OCI-LY7 (cell line): Measurements from ENCODE around the gene SUFU. TPM values are rescaled to one million over a fixed set of nuclear protein-coding genes. Genes with fewer than 3 reads are reported as not detected.
A peak's percentile ranks its signal among the peaks of the same experiment; 100 is the strongest.

ENCODE experiments used
- BruUV-seq: library from RNA; stranded (reverse); fragments of 400-500 nt; replicated peaks from 2 replicates; lab custom pipeline; 2021; lab: Mats Ljungman, UMichigan
- CTCF ChIA-PET: fragments of 300-600 bp; sonication (Branson Sonifier 250); formaldehyde crosslinking; loops from one replicate; lab custom pipeline; 2022; ENCODE audit warnings: antibody characterized with exemption; ENCODE audit not compliant: unreplicated experiment; lab: Charles Lee
- POLR2A ChIA-PET: fragments of 300-600 bp; sonication (Branson Sonifier 250); formaldehyde crosslinking; loops from one replicate; lab custom pipeline; 2022; ENCODE audit warnings: antibody characterized with exemption; lab: Charles Lee
- DNase-seq: peaks from one replicate; pipeline ENCODE4 v3.0.0-alpha.2; 2015; ENCODE audit warnings: low spot score
- H2AFZ ChIP-seq: fragments of 200-600 bp; sonication (generic), shearing (Covaris generic); 2 replicates; pipeline ENCODE4 v1.6.1; 2014; ENCODE audit warnings: mild to moderate bottlenecking, antibody characterized with exemption, low read length, moderate library complexity
- H3K27ac ChIP-seq: fragments of 200-600 bp; sonication (generic); 2 replicates; pipeline ENCODE4 v1.5.1; 2014; ENCODE audit warnings: mixed run types, low read depth, mild to moderate bottlenecking, moderate library complexity, low read length, inconsistent platforms; ENCODE audit not compliant: poor library complexity, severe bottlenecking
- H3K36me3 ChIP-seq: fragments of 200-600 bp; sonication (generic); 2 replicates; pipeline ENCODE4 v1.6.1; 2014; ENCODE audit warnings: mild to moderate bottlenecking, antibody characterized with exemption, low read length, moderate library complexity, mixed read lengths; ENCODE audit not compliant: insufficient read depth
- H3K4me1 ChIP-seq: fragments of 200-600 bp; sonication (generic); 2 replicates; pipeline ENCODE4 v1.5.1; 2014; ENCODE audit warnings: mild to moderate bottlenecking, low read length; ENCODE audit not compliant: insufficient read depth, poor library complexity, severe bottlenecking
- H3K4me2 ChIP-seq: fragments of 200-600 bp; sonication (generic); 2 replicates; pipeline ENCODE4 v1.6.1; 2014; ENCODE audit warnings: mild to moderate bottlenecking, low read length
- H3K4me3 ChIP-seq: fragments of 200-600 bp; sonication (generic); 2 replicates; pipeline ENCODE4 v1.5.1; 2014; ENCODE audit warnings: mild to moderate bottlenecking, low read depth, low read length; ENCODE audit not compliant: poor library complexity, severe bottlenecking
- H3K79me2 ChIP-seq: fragments of 200-600 bp; sonication (generic); 2 replicates; pipeline ENCODE4 v1.6.1; 2016; ENCODE audit warnings: low read depth, mild to moderate bottlenecking, low read length, moderate library complexity, mixed read lengths; ENCODE audit not compliant: insufficient read depth
- H3K9me2 ChIP-seq: fragments of 200-600 bp; sonication (generic); 2 replicates; pipeline ENCODE4 v1.6.1; 2016; ENCODE audit warnings: mild to moderate bottlenecking, low read length, mixed read lengths; ENCODE audit not compliant: insufficient read depth
- H3K9me3 ChIP-seq: fragments of 200-600 bp; sonication (generic); 2 replicates; pipeline ENCODE4 v1.6.1; 2014; ENCODE audit warnings: mild to moderate bottlenecking, mixed run types, low read length, mixed read lengths
- H4K20me1 ChIP-seq: fragments of 200-600 bp; sonication (generic); 2 replicates; pipeline ENCODE4 v1.6.1; 2014; ENCODE audit warnings: mild to moderate bottlenecking, antibody characterized with exemption, low read length, moderate library complexity, mixed read lengths; ENCODE audit not compliant: insufficient read depth
- CTCF ChIP-seq: fragments of 200-600 bp; sonication (generic); conservative IDR thresholded peaks from 2 replicates; pipeline ENCODE4 v1.5.1; 2014; ENCODE audit warnings: mild to moderate bottlenecking, antibody characterized with exemption, low read length, moderate library complexity, mixed read lengths
- EZH2phosphoT487 ChIP-seq: fragments of 200-600 bp; sonication (generic); IDR thresholded peaks from 2 replicates; pipeline ENCODE4 v1.6.1; 2018; ENCODE audit warnings: low read depth, borderline replicate concordance, mild to moderate bottlenecking, mixed run types, antibody characterized with exemption, low read length, moderate library complexity, mixed read lengths
- intact Hi-C: fragments of 100-400 bp; cut with micrococcal nuclease; formaldehyde crosslinking; loops from one replicate; pipeline ENCODE4 v1.10.0; 2022; ENCODE audit not compliant: unreplicated experiment
- total RNA-seq, 2 experiments: library from RNA; depleted of rRNA in 1 of 2; stranded (reverse); fragments of >200 nt in 1 of 2; shearing (Covaris generic) in 1 of 2; gene quantifications; 2 replicates each; pipeline ENCODE4 v1.2.3, GENCODE V29; 2014 to 2022

The SUFU gene
- total RNA-seq, 2 experiments from 2014 or later = 4.9 to 10.0 TPM

GRCh38 chr10:102657451-102657850 lies 153.7 kb downstream of the SUFU start:
- 0 out of 2 replicates have a peak, but pooled peaks cover 4% of the 10 kb centered on the region for H4K20me1 ChIP-seq
- no peak overlapping the region for H3K4me3 ChIP-seq
- H3K79me2 ChIP-seq = peaks cover 21% of the 10 kb centered on the region
- no peak overlapping the region for H3K4me2 ChIP-seq
- CTCF ChIA-PET = no interaction called here
- H2AFZ ChIP-seq = no peak overlapping the region
- TF ChIP-seq EZH2phosphoT487 (no peak), CTCF (no peak)
- POLR2A ChIA-PET = interaction anchor here (1.7 kb wide), 1 partner anchor 16 kb away, joined by 4 read pairs; no protein-coding TSS in a partner anchor
- intact Hi-C loops = no loop called here
- no peaks in the 10 kb centered on the region for H3K9me3 ChIP-seq
- peaks cover 58% of the 10 kb centered on the region for H3K4me1 ChIP-seq
- no TSS peak for BruUV-seq
- DNase-seq = no peak
- no peak overlapping the region for H3K27ac ChIP-seq
- peaks cover 67% of the 10 kb centered on the region for H3K36me3 ChIP-seq
- H3K9me2 ChIP-seq = no peaks in the 10 kb centered on the region

- H3K4me2 ChIP-seq = no peak overlapping the region
- 0 out of 2 replicates have a peak, but pooled peaks cover 3% of the 10 kb centered on the region for H4K20me1 ChIP-seq
- no peak for DNase-seq
- no peak overlapping the region for H2AFZ ChIP-seq
- ChIA-PET POLR2A (interaction anchor here (0.7 kb wide), 1 partner anchor 93 kb away, joined by 5 read pairs; no protein-coding TSS in a partner anchor), CTCF (interaction anchor here (0.9 kb wide), 1 partner anchor 8 kb away, joined by 3 read pairs; no protein-coding TSS in a partner anchor)
- H3K4me1 ChIP-seq = peaks cover 52% of the 10 kb centered on the region
- H3K36me3 ChIP-seq = peaks cover 61% of the 10 kb centered on the region
- H3K27ac ChIP-seq = peak overlapping the region; percentile 10
- H3K4me3 ChIP-seq = no peak overlapping the region
- H3K9me2 ChIP-seq = no peaks in the 10 kb centered on the region
- H3K79me2 ChIP-seq = peaks cover 14% of the 10 kb centered on the region
- no peaks in the 10 kb centered on the region for H3K9me3 ChIP-seq
- intact Hi-C loops = no loop called here
- TF ChIP-seq CTCF (no peak), EZH2phosphoT487 (no peak)
- no TSS peak for BruUV-seq
These were observed 154.4 kb downstream of the SUFU start for GRCh38 chr10:102657984-102658724.

GRCh38 chr10:102658802-102659201 lies 155.0 kb downstream of the SUFU start:
- intact Hi-C loops = no loop called here
- H3K4me3 ChIP-seq = no peak overlapping the region
- peak overlapping the region; percentile 10 for H3K27ac ChIP-seq
- POLR2A ChIA-PET = interaction anchor here (0.7 to 1.2 kb wide), 2 partner anchors 13 to 93 kb away, joined by 3 to 5 read pairs; no protein-coding TSS in a partner anchor
- peaks cover 55% of the 10 kb centered on the region for H3K36me3 ChIP-seq
- peaks cover 8% of the 10 kb centered on the region; the same call in 1 of the 2 replicates for H3K79me2 ChIP-seq
- no peaks in the 10 kb centered on the region for H3K9me2 ChIP-seq
- H3K4me2 ChIP-seq = no peak overlapping the region
- H3K9me3 ChIP-seq = no peaks in the 10 kb centered on the region
- no peak for DNase-seq
- peaks cover 45% of the 10 kb centered on the region for H3K4me1 ChIP-seq
- TF ChIP-seq CTCF (no peak), EZH2phosphoT487 (no peak)
- no peaks in the 10 kb centered on the region for H4K20me1 ChIP-seq
- H2AFZ ChIP-seq = no peak overlapping the region
- CTCF ChIA-PET = interaction anchor here (0.9 kb wide), 1 partner anchor 8 kb away, joined by 3 read pairs; no protein-coding TSS in a partner anchor
- BruUV-seq = no TSS peak
